ENCODE results near the gene NR2C2. TPM values are rescaled to one million over a fixed set of nuclear protein-coding genes. Genes with fewer than 3 reads are reported as not detected.

Gene NR2C2
- total and polyA plus RNA-seq, 2 of the 13 experiments (the other 11 are each of a cell fraction or from before 2014, with no cell fraction given): 7.8 to 11.8 TPM

DNA sequence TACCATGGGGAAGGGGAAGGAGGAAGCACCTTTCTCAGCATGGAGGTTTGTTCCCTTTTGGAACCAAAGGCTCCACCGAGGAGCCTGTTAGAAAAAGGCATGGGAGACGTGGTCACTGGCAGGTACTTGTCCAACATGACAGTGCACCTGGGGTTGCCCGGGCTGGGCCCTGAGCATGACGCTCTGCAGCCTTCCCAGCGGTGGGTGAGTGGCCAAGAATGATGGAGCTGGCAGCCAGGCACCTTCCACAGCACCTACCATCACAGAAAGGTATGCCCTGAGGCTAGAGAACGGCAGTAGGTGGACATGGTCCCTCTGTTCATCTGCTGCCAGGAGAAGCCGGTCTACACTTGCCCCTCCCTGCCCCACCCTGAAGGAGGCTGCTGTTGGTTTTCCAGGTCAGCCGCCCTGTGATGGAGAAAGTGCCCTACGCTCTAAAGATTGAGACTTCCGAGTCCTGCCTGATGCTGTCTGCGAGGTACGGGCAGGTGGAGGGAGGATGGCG is 29.0 kb upstream of the NR2C2 start (continued):
- TF ChIP-seq, protein P1, sequence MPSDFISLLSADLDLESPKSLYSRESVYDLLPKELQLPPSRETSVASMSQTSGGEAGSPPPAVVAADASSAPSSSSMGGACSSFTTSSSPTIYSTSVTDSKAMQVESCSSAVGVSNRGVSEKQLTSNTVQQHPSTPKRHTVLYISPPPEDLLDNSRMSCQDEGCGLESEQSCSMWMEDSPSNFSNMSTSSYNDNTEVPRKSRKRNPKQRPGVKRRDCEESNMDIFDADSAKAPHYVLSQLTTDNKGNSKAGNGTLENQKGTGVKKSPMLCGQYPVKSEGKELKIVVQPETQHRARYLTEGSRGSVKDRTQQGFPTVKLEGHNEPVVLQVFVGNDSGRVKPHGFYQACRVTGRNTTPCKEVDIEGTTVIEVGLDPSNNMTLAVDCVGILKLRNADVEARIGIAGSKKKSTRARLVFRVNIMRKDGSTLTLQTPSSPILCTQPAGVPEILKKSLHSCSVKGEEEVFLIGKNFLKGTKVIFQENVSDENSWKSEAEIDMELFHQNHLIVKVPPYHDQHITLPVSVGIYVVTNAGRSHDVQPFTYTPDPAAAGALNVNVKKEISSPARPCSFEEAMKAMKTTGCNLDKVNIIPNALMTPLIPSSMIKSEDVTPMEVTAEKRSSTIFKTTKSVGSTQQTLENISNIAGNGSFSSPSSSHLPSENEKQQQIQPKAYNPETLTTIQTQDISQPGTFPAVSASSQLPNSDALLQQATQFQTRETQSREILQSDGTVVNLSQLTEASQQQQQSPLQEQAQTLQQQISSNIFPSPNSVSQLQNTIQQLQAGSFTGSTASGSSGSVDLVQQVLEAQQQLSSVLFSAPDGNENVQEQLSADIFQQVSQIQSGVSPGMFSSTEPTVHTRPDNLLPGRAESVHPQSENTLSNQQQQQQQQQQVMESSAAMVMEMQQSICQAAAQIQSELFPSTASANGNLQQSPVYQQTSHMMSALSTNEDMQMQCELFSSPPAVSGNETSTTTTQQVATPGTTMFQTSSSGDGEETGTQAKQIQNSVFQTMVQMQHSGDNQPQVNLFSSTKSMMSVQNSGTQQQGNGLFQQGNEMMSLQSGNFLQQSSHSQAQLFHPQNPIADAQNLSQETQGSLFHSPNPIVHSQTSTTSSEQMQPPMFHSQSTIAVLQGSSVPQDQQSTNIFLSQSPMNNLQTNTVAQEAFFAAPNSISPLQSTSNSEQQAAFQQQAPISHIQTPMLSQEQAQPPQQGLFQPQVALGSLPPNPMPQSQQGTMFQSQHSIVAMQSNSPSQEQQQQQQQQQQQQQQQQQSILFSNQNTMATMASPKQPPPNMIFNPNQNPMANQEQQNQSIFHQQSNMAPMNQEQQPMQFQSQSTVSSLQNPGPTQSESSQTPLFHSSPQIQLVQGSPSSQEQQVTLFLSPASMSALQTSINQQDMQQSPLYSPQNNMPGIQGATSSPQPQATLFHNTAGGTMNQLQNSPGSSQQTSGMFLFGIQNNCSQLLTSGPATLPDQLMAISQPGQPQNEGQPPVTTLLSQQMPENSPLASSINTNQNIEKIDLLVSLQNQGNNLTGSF (CRISPR knock-in tag; IDR thresholded peaks at IDR 0.05): no peak

DNA sequence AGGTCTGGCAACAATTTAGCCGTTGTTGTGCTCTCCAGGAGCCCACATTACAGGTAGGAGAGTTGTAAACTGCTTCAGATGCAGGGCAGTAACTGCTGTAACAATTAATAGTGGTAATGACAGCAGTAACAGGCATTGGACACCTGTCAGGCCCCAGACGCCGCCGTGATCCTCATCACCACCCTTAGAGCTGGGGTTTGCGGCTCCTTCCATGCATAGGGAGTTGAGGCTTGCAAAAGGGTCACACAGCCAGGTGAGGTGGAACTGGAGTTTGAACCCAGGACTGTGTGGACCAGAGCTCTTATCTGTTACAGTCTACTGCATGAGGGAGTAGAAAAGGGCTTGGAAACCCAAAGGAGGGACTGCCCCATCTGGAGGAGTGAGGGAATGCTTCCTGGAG is 26.8 kb upstream of the NR2C2 start:
- Histone ChIP-seq H3K4me1 (ENCODE audit: insufficient read depth, low read length) (peaks cover 6% of the 10 kb centered on the region; the same call in 1 of the 2 replicates), H4K20me1 (ENCODE audit: insufficient read depth, low read length) (no peaks in the 10 kb centered on the region), H3K79me2 (ENCODE audit: insufficient read depth, low read length) (no peaks in the 10 kb centered on the region), H3K36me3 (replicated peaks in 1 of 2; ENCODE audit: control insufficient read depth in 1 of 2, insufficient read depth in 2 of 2, low read length in 2 of 2) (no peaks in the 10 kb centered on the region), H3K9ac (ENCODE audit: insufficient read depth, low read depth, low read length) (no peak overlapping the region), H3K4me2 (ENCODE audit: low read depth, low read length) (peak overlapping the region; percentile 49), H3K27ac (ENCODE audit: extremely low read length, insufficient read depth, low read length) (no peak overlapping the region), H3K27me3 (ENCODE audit: control insufficient read depth in 1 of 2, insufficient read depth in 2 of 2, low read length in 2 of 2) (peaks cover 0 to 42% of the 10 kb centered on the region in 2 experiments; a peak in 2 of 5 replicates), H3K9me3 (ENCODE audit: low read length) (no peaks in the 10 kb centered on the region), H3K4me3 (replicated peaks in 1 of 3; ENCODE audit: insufficient read depth in 1 of 3, low read depth in 2 of 3, low read length in 3 of 3) (no peak overlapping the region; a peak in 1 of 6 replicates), H2AFZ (ENCODE audit: low read length) (no peak overlapping the region)
- in situ Hi-C loops (cut with HindIII; ENCODE audit: extremely low pct_ligation_motif_present, low pct_unique_long_range_greater_than_20kb) (loop anchor here (5.0 to 10.0 kb wide), 3 partner anchors 124 to 248 kb away; no protein-coding TSS in a partner anchor), intact Hi-C loops (cut with micrococcal nuclease; ENCODE audit: unreplicated experiment) (loop anchor here (5.0 kb wide), 1 partner anchor 288 kb away; no protein-coding TSS in a partner anchor)
- FAIRE-seq (no peak), ATAC-seq (peak; percentile 38), DNase-seq (ENCODE audit: low spot score) (no peak)
- 52% methylated on average over 5 of the region's 5 CpGs for WGBS (ENCODE audit: low lambda C conversion rate)
- POLR2A ChIA-PET: no interaction called here
- CTCF ChIA-PET (ENCODE audit: low intra/inter-chr PET ratio, low total read pairs): interaction anchor here (1.2 to 2.9 kb wide), 4 partner anchors 130 to 287 kb away, joined by 6 to 31 read pairs (median 16); no protein-coding TSS in a partner anchor
- BruUV-seq (replicated peaks): no TSS peak
- TF ChIP-seq RFXAP (CRISPR knock-in tag; IDR thresholded peaks at IDR 0.05; ENCODE audit: borderline replicate concordance) (no peak), ZNF530 (CRISPR knock-in tag; IDR thresholded peaks at IDR 0.05; ENCODE audit: low read depth) (no peak), ZNF101 (CRISPR knock-in tag; IDR thresholded peaks at IDR 0.05; ENCODE audit: borderline replicate concordance, low read depth) (no peak), MBD4 (IDR thresholded peaks at IDR 0.05; ENCODE audit: borderline replicate concordance, low read length) (no peak), SNAI1 (CRISPR knock-in tag; IDR thresholded peaks at IDR 0.05; ENCODE audit: borderline replicate concordance) (no peak), ZNF549 (CRISPR knock-in tag; IDR thresholded peaks at IDR 0.05) (no peak), ZNF616 (CRISPR knock-in tag; IDR thresholded peaks at IDR 0.05; ENCODE audit: low read depth) (no peak), HMG20B (CRISPR knock-in tag; conservative IDR thresholded peaks at IDR 0.05) (no peak), ZNF24 (IDR thresholded peaks at IDR 0.05) (no peak), PCBP2 (optimal IDR thresholded peaks at IDR 0.05; ENCODE audit: low read depth, low read length, poor library complexity, severe bottlenecking) (no peak), ZKSCAN1 (IDR thresholded peaks at IDR 0.05; ENCODE audit: low read length) (no peak)
- TF ChIP-seq, protein P2, sequence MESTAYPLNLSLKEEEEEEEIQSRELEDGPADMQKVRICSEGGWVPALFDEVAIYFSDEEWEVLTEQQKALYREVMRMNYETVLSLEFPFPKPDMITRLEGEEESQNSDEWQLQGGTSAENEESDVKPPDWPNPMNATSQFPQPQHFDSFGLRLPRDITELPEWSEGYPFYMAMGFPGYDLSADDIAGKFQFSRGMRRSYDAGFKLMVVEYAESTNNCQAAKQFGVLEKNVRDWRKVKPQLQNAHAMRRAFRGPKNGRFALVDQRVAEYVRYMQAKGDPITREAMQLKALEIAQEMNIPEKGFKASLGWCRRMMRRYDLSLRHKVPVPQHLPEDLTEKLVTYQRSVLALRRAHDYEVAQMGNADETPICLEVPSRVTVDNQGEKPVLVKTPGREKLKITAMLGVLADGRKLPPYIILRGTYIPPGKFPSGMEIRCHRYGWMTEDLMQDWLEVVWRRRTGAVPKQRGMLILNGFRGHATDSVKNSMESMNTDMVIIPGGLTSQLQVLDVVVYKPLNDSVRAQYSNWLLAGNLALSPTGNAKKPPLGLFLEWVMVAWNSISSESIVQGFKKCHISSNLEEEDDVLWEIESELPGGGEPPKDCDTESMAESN (CRISPR knock-in tag; conservative IDR thresholded peaks at IDR 0.05): no peak
- TF ChIP-seq, protein P3, sequence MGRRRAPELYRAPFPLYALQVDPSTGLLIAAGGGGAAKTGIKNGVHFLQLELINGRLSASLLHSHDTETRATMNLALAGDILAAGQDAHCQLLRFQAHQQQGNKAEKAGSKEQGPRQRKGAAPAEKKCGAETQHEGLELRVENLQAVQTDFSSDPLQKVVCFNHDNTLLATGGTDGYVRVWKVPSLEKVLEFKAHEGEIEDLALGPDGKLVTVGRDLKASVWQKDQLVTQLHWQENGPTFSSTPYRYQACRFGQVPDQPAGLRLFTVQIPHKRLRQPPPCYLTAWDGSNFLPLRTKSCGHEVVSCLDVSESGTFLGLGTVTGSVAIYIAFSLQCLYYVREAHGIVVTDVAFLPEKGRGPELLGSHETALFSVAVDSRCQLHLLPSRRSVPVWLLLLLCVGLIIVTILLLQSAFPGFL (CRISPR knock-in tag; IDR thresholded peaks at IDR 0.05): no peak
